ENCODE results near the gene AGAP1.

AGAP1 gene

DNA sequence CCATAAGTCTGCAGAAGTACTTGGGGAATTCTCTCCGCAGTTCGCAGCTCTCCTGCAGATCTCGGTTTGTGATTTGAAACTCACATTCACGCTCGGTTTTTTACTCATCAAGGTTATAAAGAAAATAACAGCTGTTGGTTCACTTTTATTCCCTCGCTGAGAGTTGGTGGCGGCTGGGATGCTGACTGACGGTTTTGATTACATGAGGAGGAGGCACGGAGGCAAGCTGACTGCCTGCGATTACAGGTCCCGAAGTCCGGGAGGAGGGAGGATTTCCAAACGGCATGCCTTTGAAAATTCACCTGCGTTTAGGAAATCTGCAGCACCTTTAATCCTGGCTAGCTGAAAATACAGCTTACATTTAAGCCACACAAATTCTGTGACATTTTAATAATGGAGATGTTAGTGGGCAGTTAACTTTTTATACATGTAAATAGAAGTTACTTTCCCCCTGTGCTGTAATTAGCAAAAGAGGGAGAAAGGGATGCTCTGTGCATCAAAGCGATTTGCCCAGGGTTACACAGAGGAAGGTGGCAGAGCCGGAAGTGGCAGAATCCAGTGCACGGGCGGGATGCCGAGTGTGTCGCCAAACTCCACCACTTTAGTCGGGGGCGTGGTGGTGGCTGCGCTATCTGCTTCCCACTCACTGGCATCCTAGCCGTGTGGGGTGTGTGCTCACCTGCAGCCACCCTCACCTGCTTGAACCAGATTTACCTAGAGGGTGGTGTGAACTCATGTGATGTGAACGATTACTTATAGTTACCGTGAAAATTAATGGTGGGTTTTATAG is 14.7 kb downstream of the AGAP1 start:
- no peak for DNase-seq (ENCODE audit: low read depth)

DNA sequence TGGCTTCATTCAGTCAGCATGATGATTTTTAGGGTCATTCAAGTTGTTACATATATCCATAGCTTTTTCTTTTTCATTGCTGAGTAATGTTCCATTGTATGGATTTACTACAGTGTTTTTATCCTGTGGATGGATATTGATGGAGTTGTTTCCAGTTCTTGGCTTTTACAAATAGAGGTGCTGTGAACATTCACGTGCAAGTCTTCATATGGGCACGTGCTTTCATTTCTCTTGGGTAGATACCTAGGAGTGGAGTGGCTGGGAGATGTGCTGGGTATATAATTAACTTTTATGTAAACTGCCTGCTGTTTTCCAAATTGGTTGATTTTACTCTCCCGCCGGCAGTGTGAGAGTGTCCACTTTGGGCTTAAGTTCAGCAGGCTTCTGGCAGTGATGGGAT is 16.5 kb downstream of the AGAP1 start:
- DNase-seq (ENCODE audit: low read depth): no peak

DNA sequence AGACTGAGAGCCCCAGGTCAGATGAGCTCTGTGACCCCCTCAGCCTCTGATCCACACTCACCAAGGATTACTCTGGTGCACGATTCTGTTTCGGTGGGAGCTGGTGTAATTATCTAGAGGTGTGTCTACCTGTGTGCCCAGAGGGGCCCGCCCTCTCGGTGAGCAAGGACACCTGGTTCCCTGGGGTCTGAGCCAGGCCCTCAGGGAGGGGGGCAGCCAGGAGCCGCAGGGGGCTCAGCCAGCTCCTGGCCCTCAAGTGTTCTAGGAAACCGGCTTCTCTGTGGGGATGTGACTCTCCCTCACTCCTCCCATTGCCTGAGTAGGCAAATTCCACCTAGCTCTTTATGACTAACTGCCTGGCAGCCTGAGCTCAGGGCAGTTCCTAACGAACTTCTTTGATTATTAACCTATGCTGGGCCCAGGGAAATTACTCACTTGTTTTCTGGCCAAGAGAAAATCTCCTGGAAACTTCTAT is 17.4 kb downstream of the AGAP1 start:
- DNase-seq (ENCODE audit: low read depth): no peak

- no peak for DNase-seq (ENCODE audit: low read depth)
Observed at GRCh38 chr2:235511751-235512698, 18.2 kb downstream of the AGAP1 start.

- DNase-seq (ENCODE audit: low read depth): no peak
Observed at GRCh38 chr2:235512699-235513053, 18.8 kb downstream of the AGAP1 start.

- DNase-seq (ENCODE audit: low read depth): no peak
Observed at GRCh38 chr2:235513984-235514626, 20.3 kb downstream of the AGAP1 start.

- no peak for DNase-seq (ENCODE audit: low read depth)
Observed at GRCh38 chr2:235514627-235515363, 21.0 kb downstream of the AGAP1 start.

GRCh38 chr2:235515364-235515742 is 21.5 kb downstream of the AGAP1 start:
- no peak for DNase-seq (ENCODE audit: low read depth)

DNA sequence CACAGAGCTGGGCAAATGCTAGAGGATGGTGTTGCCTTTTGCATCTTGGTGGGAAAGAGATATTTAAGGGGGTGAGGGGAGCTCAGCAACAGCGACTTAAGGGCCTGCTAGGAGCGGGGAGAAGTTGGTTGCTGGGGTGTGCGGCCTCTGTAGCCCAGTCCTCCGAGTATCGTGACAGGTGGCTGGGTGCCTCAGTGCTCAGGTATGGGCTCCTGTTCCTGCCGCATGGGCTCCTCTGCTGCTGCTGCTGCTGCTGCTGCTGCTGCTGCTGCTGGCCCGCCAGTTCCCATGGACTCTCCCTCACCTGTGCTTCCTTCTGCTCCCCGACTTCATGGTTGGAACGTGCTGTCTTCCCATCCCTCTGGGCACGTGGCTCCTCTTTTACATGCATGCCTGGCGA is 22.0 kb downstream of the AGAP1 start:
- DNase-seq (ENCODE audit: low read depth): no peak

DNA sequence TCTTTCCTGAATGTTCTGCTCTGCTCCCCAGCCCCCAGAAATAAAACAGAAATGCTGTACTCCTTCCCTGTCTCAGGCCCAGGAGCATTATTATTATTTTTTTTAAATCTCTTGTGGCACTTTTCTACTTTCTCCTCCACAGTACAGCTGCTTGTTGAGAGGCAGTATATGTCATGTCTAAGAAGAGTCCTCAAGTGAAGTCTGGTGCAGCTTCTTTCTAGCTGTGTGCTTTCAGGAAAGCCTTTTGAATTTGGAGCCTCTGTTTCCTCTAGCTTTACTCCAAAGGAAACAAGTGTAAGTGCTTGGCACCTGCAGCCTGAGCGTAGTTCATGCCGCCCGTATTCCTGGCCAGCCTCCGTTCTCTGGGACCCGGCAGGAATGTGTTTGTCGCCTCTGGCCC is 22.4 kb downstream of the AGAP1 start:
- DNase-seq (ENCODE audit: low read depth): no peak

DNA sequence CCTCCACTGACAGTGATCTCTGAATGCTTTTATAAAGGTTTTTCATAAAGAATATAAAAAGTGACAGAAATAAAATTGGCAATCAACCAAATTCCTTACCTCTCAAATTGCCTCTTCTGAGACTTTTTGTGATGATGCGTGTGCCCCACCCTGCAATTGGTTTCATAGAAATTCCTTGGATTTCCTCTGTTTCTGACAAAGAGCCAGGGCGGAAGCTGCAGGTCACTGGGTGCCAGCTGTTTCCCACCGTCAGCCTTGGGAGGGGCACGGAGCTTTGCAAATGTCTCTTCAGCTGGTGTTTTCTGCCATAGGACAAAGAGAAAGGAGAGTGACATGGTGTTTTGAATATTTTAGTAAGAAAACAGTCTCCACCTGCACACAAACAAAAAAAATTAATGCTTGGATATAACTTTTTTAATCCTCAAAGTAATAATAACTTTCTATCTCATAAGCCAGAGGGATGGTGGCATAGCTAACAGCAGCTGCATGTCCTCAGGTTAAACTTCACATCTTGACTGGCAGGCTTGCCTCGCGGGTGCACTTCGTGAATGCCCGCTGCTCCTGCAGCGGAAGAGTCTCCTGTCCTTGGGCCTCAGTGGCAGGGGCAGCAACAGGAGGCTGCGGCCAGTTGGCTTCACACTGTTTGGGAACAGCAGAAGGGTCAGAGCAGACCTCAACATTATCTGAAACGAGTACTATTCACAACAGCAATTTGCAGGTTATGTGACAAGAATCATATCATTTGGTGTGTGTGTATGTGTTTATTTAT is 24.7 kb downstream of the AGAP1 start:
- no peak for DNase-seq (ENCODE audit: low read depth)

DNA sequence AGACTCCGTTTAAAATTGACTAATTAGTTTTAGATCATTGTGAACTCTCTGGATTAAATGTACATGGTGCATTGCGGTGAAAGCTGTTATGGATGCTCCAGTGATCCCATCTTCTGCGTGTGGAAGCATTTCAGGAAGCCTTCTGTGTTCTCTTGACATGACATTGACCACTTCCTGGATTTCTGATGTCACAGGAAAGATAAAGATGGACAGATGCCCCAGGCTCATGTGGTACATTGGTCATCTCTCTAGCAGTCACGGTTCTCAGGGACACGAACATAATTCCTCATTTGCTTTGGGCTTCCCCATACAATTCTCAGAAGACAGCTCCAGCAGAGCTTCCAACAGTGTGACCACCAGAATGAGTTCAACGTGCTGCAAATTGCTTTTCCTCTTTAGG is 26.9 kb downstream of the AGAP1 start:
- DNase-seq (ENCODE audit: low read depth): no peak

DNA sequence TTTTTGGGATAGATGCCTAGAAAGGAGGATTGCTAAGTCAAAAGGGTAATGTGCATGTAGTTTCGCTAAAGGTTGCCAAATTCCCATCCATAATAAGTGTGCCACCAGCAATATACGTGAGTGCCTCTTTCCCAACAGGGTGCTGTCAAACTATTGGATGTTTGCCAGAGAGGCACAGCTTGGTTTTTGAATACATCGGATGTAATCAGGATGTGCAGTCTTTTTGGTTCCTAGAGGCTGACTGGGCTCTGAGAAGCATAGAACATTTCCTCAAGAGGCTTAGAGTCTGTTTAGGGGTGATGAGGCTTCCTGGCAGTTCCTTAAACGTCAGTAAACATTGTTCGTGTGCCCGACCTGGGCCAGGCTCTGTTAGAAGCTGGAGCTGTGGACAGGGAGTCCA is 28.0 kb downstream of the AGAP1 start:
- DNase-seq (ENCODE audit: low read depth): no peak

- no peak for DNase-seq (ENCODE audit: low read depth)
Observed at GRCh38 chr2:235523021-235523420, 29.2 kb downstream of the AGAP1 start.

DNA sequence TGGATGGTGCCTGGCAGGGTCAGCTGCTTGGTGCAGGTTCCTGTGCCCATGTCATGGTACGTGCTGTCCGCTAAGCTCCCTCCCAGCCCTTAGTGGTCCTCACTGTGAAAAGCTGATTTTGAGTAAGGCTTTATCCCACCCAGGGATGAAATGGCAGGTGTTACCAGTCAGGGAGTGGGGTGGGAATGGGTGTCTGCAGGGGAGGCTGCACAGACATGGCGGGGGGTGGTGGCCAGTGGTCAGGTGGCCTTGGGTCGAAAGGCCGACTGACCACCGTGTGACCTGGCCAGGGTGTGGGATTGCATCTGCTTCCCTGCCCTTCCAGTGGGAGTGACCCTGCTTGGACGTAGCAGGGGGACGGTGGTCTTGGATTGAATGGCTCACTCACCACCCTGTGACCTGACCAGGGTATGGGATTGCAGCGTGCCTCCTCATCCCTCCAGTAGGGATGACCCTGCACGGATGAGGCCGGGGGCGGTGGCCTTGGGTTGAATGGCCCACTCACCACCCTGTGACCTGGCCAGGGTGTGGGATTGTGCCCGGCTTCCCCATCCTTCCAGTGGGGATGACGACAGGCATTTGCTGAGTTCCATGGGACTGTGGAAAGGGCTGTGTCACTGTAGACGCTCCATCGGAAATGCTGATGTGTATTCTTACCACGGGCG is 29.8 kb downstream of the AGAP1 start:
- no peak for DNase-seq (ENCODE audit: low read depth)

DNA sequence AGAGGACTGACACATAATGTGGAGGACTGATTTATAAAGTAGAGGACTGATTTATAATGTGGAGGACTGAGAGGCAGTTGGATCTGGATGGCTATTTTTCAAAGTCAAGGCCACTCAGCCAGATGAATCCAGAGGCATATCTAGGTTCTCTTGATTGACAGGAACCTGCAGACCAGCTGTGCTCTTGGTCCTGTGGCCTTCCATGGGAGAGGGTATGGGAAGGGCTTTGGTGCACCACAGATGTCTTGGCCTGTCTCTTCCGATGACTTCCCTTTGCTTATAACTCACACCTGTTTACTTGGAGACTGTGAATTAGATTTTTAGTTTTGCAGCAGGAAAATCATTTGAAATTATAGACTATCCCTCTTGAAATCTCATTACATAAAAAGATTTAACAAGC is 32.3 kb downstream of the AGAP1 start:
- no peak for DNase-seq (ENCODE audit: low read depth)

DNA sequence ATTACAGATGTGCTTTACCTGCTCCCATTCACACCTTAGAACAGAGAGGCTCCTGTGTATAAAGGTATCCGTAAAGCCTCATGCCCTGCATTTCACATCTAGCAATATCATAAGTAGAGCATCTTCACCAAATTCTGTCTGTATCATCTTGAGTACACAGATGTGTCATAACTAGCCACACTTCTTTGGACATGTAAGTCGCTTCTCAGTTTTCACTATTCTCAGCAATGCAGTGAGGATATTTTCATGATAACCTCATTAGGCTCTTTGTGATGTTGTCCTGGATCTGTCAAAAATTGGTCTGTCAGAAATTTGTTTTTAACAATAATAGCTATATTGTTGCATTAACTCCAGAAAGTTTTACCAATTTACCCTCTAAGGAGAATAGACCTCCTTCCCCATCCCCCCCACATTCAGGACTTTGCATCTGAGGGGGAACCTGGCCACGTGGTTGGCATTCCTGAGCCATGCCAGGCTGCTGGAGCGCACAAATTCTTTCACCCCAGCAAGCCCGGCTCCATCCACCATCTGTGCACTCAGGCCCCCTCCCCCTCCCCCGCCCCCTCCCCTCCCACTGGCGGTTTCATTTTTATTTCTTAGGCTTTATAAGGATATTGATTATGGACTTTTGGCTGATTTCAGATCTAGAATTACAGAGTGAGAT is 34.1 kb downstream of the AGAP1 start:
- no peak for DNase-seq (ENCODE audit: low read depth)

GRCh38 chr2:235529621-235530020 is 35.8 kb downstream of the AGAP1 start:
- DNase-seq (ENCODE audit: low read depth): no peak

GRCh38 chr2:235530735-235531134 is 36.9 kb downstream of the AGAP1 start:
- DNase-seq (ENCODE audit: low read depth): no peak

DNA sequence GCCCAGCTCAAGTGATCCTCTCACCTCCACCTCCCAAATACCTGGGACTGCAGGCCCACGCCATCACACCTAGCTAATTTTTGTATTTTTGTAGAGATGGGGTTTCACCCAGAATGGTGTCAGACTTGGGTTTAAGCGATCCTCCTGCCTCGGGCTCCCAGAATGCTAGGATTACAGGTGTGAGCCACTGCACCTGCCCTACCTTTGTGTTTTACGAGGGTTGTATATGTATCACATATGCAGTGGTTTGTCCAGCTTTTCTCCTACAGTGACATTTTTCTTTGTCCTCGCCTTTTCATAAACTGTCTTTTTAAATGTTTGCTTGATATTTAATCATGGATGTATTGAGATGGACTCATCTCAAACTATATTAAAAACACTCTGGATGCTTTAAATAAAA is 38.5 kb downstream of the AGAP1 start:
- DNase-seq (ENCODE audit: low read depth): no peak
